GM10266 (cell line): ENCODE results near the gene ZNF124.

Source experiments
- DNase-seq: peaks from one replicate; pipeline ENCODE4 v3.0.0; 2012; ENCODE audit errors: extremely low spot score
- TF ChIP-seq, protein P1 (sequence below): IDR thresholded peaks from 2 replicates; pipeline ENCODE4 v1.5.1; 2012; ENCODE audit warnings: mild to moderate bottlenecking, low read depth; ENCODE audit not compliant: control insufficient read depth, insufficient read depth; ENCODE audit errors: missing control alignments

Gene ZNF124

DNA sequence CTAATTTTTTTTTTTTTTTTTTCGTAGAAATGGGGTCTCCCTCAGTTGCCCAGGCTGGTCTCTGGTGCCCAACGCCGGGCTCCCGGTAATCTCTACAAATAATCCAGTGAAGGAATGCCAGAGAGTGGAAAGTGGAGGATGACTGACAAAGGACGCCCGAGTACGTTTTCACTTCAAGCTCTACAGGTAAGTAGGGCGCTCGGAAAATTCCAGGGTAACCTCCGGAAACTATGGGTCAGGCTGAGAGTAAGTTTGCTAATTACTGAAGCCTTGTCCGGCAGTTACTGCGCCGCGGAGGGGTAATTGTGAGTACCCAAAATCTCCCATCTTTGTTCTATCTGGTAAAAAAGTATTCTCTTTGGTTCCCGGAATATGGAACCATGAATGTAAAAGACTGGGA, 65.9 kb downstream of the ZNF124 start:
- TF ChIP-seq, protein P1, sequence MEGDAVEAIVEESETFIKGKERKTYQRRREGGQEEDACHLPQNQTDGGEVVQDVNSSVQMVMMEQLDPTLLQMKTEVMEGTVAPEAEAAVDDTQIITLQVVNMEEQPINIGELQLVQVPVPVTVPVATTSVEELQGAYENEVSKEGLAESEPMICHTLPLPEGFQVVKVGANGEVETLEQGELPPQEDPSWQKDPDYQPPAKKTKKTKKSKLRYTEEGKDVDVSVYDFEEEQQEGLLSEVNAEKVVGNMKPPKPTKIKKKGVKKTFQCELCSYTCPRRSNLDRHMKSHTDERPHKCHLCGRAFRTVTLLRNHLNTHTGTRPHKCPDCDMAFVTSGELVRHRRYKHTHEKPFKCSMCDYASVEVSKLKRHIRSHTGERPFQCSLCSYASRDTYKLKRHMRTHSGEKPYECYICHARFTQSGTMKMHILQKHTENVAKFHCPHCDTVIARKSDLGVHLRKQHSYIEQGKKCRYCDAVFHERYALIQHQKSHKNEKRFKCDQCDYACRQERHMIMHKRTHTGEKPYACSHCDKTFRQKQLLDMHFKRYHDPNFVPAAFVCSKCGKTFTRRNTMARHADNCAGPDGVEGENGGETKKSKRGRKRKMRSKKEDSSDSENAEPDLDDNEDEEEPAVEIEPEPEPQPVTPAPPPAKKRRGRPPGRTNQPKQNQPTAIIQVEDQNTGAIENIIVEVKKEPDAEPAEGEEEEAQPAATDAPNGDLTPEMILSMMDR: no peak
- no peak for DNase-seq
